H1 (cell line): ENCODE data around the gene SLC39A11. TPM values are rescaled to one million over a fixed set of nuclear protein-coding genes. Genes with fewer than 3 reads are reported as not detected.

Source experiments
- CTCF ChIA-PET: fragments of 300-600 bp; sonication (Branson Sonifier 250); formaldehyde crosslinking; loops from one replicate; lab custom pipeline; 2021; ENCODE audit not compliant: partially characterized antibody; lab: Charles Lee
- POLR2A ChIA-PET: fragments of 300-600 bp; sonication (Branson Sonifier 250); formaldehyde crosslinking; loops from one replicate; lab custom pipeline; 2021; ENCODE audit warnings: inconsistent platforms; ENCODE audit not compliant: partially characterized antibody; lab: Charles Lee
- DNase-seq, 2 experiments: peaks; one replicate each; pipeline versions ENCODE4 v3.0.0 to v3.0.0-alpha.2; 2010 to 2022; ENCODE audit warnings: low spot score in 2 of 2, low read depth in 1 of 2, mixed read lengths in 1 of 2
- FAIRE-seq: peaks from 2 replicates; lab custom pipeline; 2011; peaks lifted over from hg19 to GRCh38; lab: Jason Lieb, UNC
- H2AFZ ChIP-seq: 2 replicates; pipeline ENCODE4 v1.8.1; 2012; ENCODE audit warnings: low read length, inconsistent platforms
- H2AK5ac ChIP-seq: 2 replicates; pipeline ENCODE4 v1.6.1; 2013; ENCODE audit warnings: low read depth, low read length
- H2BK120ac ChIP-seq: replicated peaks from 2 replicates; pipeline ENCODE3; 2013; ENCODE audit warnings: low read depth, low read length, inconsistent platforms
- H2BK12ac ChIP-seq: 2 replicates; pipeline ENCODE4 v1.6.1; 2013; ENCODE audit warnings: low read depth, low read length
- H2BK15ac ChIP-seq: 2 replicates; pipeline ENCODE4 v1.6.1; 2013; ENCODE audit warnings: low read length
- H2BK20ac ChIP-seq: 2 replicates; pipeline ENCODE4 v1.6.1; 2013; ENCODE audit warnings: low read length
- H2BK5ac ChIP-seq: 2 replicates; pipeline ENCODE4 v1.6.1; 2013; ENCODE audit warnings: low read depth, low read length
- H3K14ac ChIP-seq: 2 replicates; pipeline ENCODE4 v1.6.1; 2013; ENCODE audit warnings: inconsistent platforms; ENCODE audit not compliant: insufficient read length
- H3K18ac ChIP-seq: 2 replicates; pipeline ENCODE4 v1.6.1; 2013; ENCODE audit warnings: low read length; ENCODE audit errors: extremely low read depth
- H3K23ac ChIP-seq: 2 replicates; pipeline ENCODE4 v1.6.1; 2013; ENCODE audit warnings: inconsistent platforms; ENCODE audit not compliant: insufficient read length
- H3K23me2 ChIP-seq: 2 replicates; pipeline ENCODE4 v1.6.1; 2013; ENCODE audit warnings: low read depth, low read length
- H3K27ac ChIP-seq: 2 replicates; pipeline ENCODE4 v1.6.1; 2011; ENCODE audit warnings: low read depth, low read length, inconsistent platforms
- H3K27me3 ChIP-seq, 4 experiments: replicated peaks in 1 of 4; 1 replicate in 1 of 4; 2 replicates in 3 of 4; pipeline versions ENCODE4 v1.6.1 to v1.8.1; 2011 to 2013; ENCODE audit warnings: low read length in 3 of 4, mild to moderate bottlenecking in 3 of 4, inconsistent platforms in 2 of 4, mixed read lengths in 2 of 4, moderate library complexity in 1 of 4; ENCODE audit not compliant: control insufficient read depth in 3 of 4, insufficient read depth in 3 of 4; ENCODE audit errors: extremely low read depth in 1 of 4
- H3K36me3 ChIP-seq, 4 experiments: 2 replicates each; pipeline versions ENCODE4 v1.6.1 to v1.8.1; 2011 to 2013; ENCODE audit warnings: mild to moderate bottlenecking in 4 of 4, low read length in 3 of 4, moderate library complexity in 2 of 4, control low read depth in 1 of 4, inconsistent platforms in 1 of 4; ENCODE audit not compliant: insufficient read depth in 4 of 4, control insufficient read depth in 2 of 4
- H3K4ac ChIP-seq: replicated peaks from 2 replicates; pipeline ENCODE3; 2013; ENCODE audit warnings: low read length, low read depth, mixed read lengths, inconsistent platforms; ENCODE audit not compliant: insufficient read length
- H3K4me1 ChIP-seq, 4 experiments: replicated peaks in 1 of 4; 1 replicate in 1 of 4; 2 replicates in 3 of 4; pipeline versions ENCODE4 v1.6.1 to v1.8.1; 2011 to 2013; ENCODE audit warnings: low read length in 3 of 4, inconsistent platforms in 2 of 4, mixed read lengths in 1 of 4; ENCODE audit not compliant: insufficient read depth in 4 of 4, control insufficient read depth in 3 of 4
- H3K4me2 ChIP-seq, 2 experiments: 2 replicates each; pipeline versions ENCODE4 v1.6.1 to v1.8.1; 2011 to 2013; ENCODE audit warnings: low read depth in 2 of 2, low read length in 2 of 2, control low read depth in 1 of 2, inconsistent platforms in 1 of 2, mild to moderate bottlenecking in 1 of 2; ENCODE audit not compliant: insufficient read depth in 1 of 2
- H3K4me3 ChIP-seq, 4 experiments: fragments of 200-600, 300-600 bp in 1 of 4; sonication (generic), shearing (Covaris generic), sonication (Bioruptor Twin) in 1 of 4; 2 replicates each; pipeline versions ENCODE4 v1.5.1 to v1.8.1; 2011 to 2016; ENCODE audit warnings: low read length in 4 of 4, low read depth in 3 of 4, control low read depth in 2 of 4, inconsistent platforms in 2 of 4, mild to moderate bottlenecking in 2 of 4, mixed read lengths in 1 of 4, moderate library complexity in 1 of 4; ENCODE audit not compliant: insufficient read depth in 2 of 4; ENCODE audit errors: extremely low read depth in 1 of 4
- H3K56ac ChIP-seq: replicated peaks from 2 replicates; pipeline ENCODE3; 2013; ENCODE audit warnings: low read depth, mild to moderate bottlenecking, mixed read lengths, low read length, inconsistent platforms; ENCODE audit not compliant: insufficient read length
- H3K79me1 ChIP-seq: 2 replicates; pipeline ENCODE4 v1.6.1; 2013; ENCODE audit warnings: low read depth, low read length, control low read depth
- H3K79me2 ChIP-seq, 2 experiments: 2 replicates each; pipeline versions ENCODE4 v1.6.1 to v1.8.1; 2012 to 2013; ENCODE audit warnings: low read length in 2 of 2, mild to moderate bottlenecking in 2 of 2, inconsistent platforms in 1 of 2; ENCODE audit not compliant: insufficient read depth in 2 of 2, control insufficient read depth in 1 of 2
- H3K9ac ChIP-seq, 4 experiments: replicated peaks in 1 of 4; 1 replicate in 1 of 4; 2 replicates in 3 of 4; pipeline versions ENCODE4 v1.6.1 to v1.8.1; 2011 to 2013; ENCODE audit warnings: low read depth in 3 of 4, low read length in 3 of 4, control low read depth in 2 of 4, mild to moderate bottlenecking in 2 of 4, moderate library complexity in 2 of 4, inconsistent platforms in 1 of 4; ENCODE audit errors: extremely low read depth in 1 of 4
- H3K9me3 ChIP-seq, 2 experiments: 2 replicates each; pipeline versions ENCODE4 v1.6.1 to v1.8.1; 2012 to 2013; ENCODE audit warnings: mild to moderate bottlenecking in 2 of 2, moderate library complexity in 2 of 2, control low read depth in 1 of 2, inconsistent platforms in 1 of 2, low read depth in 1 of 2, low read length in 1 of 2, mixed read lengths in 1 of 2; ENCODE audit not compliant: insufficient read depth in 2 of 2
- H4K20me1 ChIP-seq, 2 experiments: replicated peaks in 1 of 2; 2 replicates each; pipeline versions ENCODE3 to v1.8.1; 2011 to 2013; ENCODE audit warnings: inconsistent platforms in 2 of 2, low read length in 2 of 2, mild to moderate bottlenecking in 1 of 2; ENCODE audit not compliant: insufficient read depth in 2 of 2, control insufficient read depth in 1 of 2
- H4K5ac ChIP-seq: 2 replicates; pipeline ENCODE4 v1.6.1; 2013; ENCODE audit warnings: low read length, low read depth, mixed read lengths, inconsistent platforms; ENCODE audit not compliant: insufficient read length
- H4K8ac ChIP-seq: 2 replicates; pipeline ENCODE4 v1.8.0; 2013; ENCODE audit warnings: mild to moderate bottlenecking, moderate library complexity, low read length, inconsistent platforms; ENCODE audit not compliant: insufficient read depth; ENCODE audit errors: extremely low read depth
- H4K91ac ChIP-seq: replicated peaks from 2 replicates; pipeline ENCODE3; 2013; ENCODE audit warnings: low read length, mixed read lengths, inconsistent platforms; ENCODE audit not compliant: insufficient read length
- BRCA1 ChIP-seq: IDR thresholded peaks from 2 replicates; pipeline ENCODE4 v1.6.1; 2012; ENCODE audit warnings: low read depth, low read length, improper control_type of control experiment
- GABPA ChIP-seq: IDR thresholded peaks from 2 replicates; pipeline ENCODE4 v1.6.1; 2011; ENCODE audit warnings: mild to moderate bottlenecking, low read length, moderate library complexity, borderline replicate concordance; ENCODE audit not compliant: insufficient read depth
- JUND ChIP-seq: IDR thresholded peaks from 2 replicates; pipeline ENCODE4 v1.6.1; 2011; ENCODE audit warnings: mild to moderate bottlenecking, improper control_type of control experiment, low read length
- SP4 ChIP-seq: IDR thresholded peaks from 2 replicates; pipeline ENCODE4 v1.6.1; 2012; ENCODE audit warnings: low read length, inconsistent platforms
- TBP ChIP-seq: IDR thresholded peaks from 2 replicates; pipeline ENCODE4 v1.6.1; 2011; ENCODE audit warnings: low read depth, low read length, improper control_type of control experiment
- WGBS, 2 experiments: shearing (Covaris generic) in 1 of 2; methylation state at CpG; one replicate each; pipeline versions ENCODE4 v1.1.6 to v1.1.7; 2013 to 2015; ENCODE audit warnings: low lambda C conversion rate in 2 of 2, mixed read lengths in 2 of 2, inconsistent platforms in 1 of 2, low coverage in 1 of 2, missing lambda C conversion rate in 1 of 2; ENCODE audit not compliant: insufficient replicate concordance in 2 of 2, insufficient coverage in 1 of 2, insufficient read length in 1 of 2; ENCODE audit errors: extremely low coverage in 1 of 2, missing lambda C conversion rate in 1 of 2; 5-methylcytosine and 5-hydroxymethylcytosine counted together
- polyA plus RNA-seq, 7 experiments: library from polyadenylated mRNA; depleted of rRNA in 3 of 7; stranded (reverse) in 5 of 7; unstranded in 2 of 7; fragments of >200 nt in 5 of 7; fragments of 200-250 nt in 2 of 7; gene quantifications; 1 replicate in 5 of 7; 2 replicates in 1 of 7; 4 replicates in 1 of 7; pipeline versions ENCODE4 v1.2.1 to v1.2.3, GENCODE V29; 2011 to 2013; ENCODE audit warnings: missing spikeins in 2 of 7, mixed read lengths in 2 of 7
- total RNA-seq: library from RNA; stranded (reverse); fragmentation: NEBNext Ultra II Directional; extraction: Animal tissue kit (Norgen Biotek cat#: 25700); gene quantifications from 2 replicates; pipeline ENCODE4 v1.2.1, GENCODE V29; 2021
- TF ChIP-seq, protein P1 (sequence below): IDR thresholded peaks from 2 replicates; pipeline ENCODE4 v1.6.1; 2011; ENCODE audit warnings: low read length, improper control_type of control experiment
- TF ChIP-seq, protein P2 (sequence below): IDR thresholded peaks from 2 replicates; pipeline ENCODE4 v1.6.1; 2012; ENCODE audit warnings: inconsistent platforms
- TF ChIP-seq, protein P3 (sequence below): IDR thresholded peaks from 2 replicates; pipeline ENCODE4 v1.6.1; 2011; ENCODE audit warnings: low read depth, mild to moderate bottlenecking, low read length; ENCODE audit not compliant: insufficient read depth

Gene SLC39A11
- total and polyA plus RNA-seq, 2 of the 8 experiments (the other 6 are each of a cell fraction or from before 2014, with no cell fraction given) = 12.2 to 19.6 TPM

- Histone ChIP-seq H3K79me1 (no peaks in the 10 kb centered on the region; the same call in 1 of the 2 replicates), H2BK12ac (no peak overlapping the region), H3K4me1 (no peaks in the 10 kb centered on the region), H3K36me3 (no peaks in the 10 kb centered on the region), H4K91ac (no peak overlapping the region), H2BK5ac (no peak overlapping the region), H3K9me3 (no peaks in the 10 kb centered on the region), H3K14ac (no peak overlapping the region), H3K27ac (no peak overlapping the region), H3K4ac (no peak overlapping the region), H3K56ac (no peak overlapping the region), H3K79me2 (no peaks in the 10 kb centered on the region), H2BK15ac (no peak overlapping the region), H2AK5ac (no peak overlapping the region), H2BK120ac (no peak overlapping the region), H3K4me2 (no peak overlapping the region), H2AFZ (no peak overlapping the region), H2BK20ac (no peak overlapping the region), H3K9ac (no peak overlapping the region), H3K18ac (no peak overlapping the region), H4K20me1 (no peaks in the 10 kb centered on the region), H3K27me3 (no peaks in the 10 kb centered on the region), H3K4me3 (no peak overlapping the region), H4K8ac (no peak overlapping the region), H3K23ac (no peak overlapping the region), H3K23me2 (peaks cover 4% of the 10 kb centered on the region; the same call in 1 of the 2 replicates), H4K5ac (no peak overlapping the region)
- no peak for FAIRE-seq
- 89% methylated on average over 10 of the region's 10 CpGs; no CpG with 5 or more reads in 1 of the 2 experiments for WGBS, 2 experiments
- ChIA-PET CTCF (interaction anchor here (1.5 kb wide), 2 partner anchors 10 to 188 kb away, joined by 4 read pairs; no protein-coding TSS in a partner anchor), POLR2A (no interaction called here)
- no peak for TF ChIP-seq BRCA1
- no peak for TF ChIP-seq GABPA
- no peak for TF ChIP-seq TBP
- TF ChIP-seq, protein P1, sequence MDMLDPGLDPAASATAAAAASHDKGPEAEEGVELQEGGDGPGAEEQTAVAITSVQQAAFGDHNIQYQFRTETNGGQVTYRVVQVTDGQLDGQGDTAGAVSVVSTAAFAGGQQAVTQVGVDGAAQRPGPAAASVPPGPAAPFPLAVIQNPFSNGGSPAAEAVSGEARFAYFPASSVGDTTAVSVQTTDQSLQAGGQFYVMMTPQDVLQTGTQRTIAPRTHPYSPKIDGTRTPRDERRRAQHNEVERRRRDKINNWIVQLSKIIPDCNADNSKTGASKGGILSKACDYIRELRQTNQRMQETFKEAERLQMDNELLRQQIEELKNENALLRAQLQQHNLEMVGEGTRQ = no peak
- TF ChIP-seq, protein P2, sequence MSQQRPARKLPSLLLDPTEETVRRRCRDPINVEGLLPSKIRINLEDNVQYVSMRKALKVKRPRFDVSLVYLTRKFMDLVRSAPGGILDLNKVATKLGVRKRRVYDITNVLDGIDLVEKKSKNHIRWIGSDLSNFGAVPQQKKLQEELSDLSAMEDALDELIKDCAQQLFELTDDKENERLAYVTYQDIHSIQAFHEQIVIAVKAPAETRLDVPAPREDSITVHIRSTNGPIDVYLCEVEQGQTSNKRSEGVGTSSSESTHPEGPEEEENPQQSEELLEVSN = no peak
- no peak for TF ChIP-seq JUND
- TF ChIP-seq, protein P3, sequence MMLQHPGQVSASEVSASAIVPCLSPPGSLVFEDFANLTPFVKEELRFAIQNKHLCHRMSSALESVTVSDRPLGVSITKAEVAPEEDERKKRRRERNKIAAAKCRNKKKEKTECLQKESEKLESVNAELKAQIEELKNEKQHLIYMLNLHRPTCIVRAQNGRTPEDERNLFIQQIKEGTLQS = no peak
- TF ChIP-seq SP4 = no peak
- no peak for DNase-seq
Measured at GRCh38 chr17:72915625-72916081, 176.8 kb downstream of the SLC39A11 start.
